Stimulated activated naive CD4-positive, alpha-beta T cell treated with Interleukin-2 at 50 U/mL for 16 hours (primary cell): ENCODE results near the gene MAP4K4.
"Not testable (repeated sequence)": the region's sequence is repeated elsewhere in the genome, so short reads cannot be mapped to it uniquely, and the experiment has no call there.

Source experiments
- DNase-seq: peaks from one replicate; lab custom pipeline; 2025; lab: John Stamatoyannopoulos, UW

The MAP4K4 gene

DNA sequence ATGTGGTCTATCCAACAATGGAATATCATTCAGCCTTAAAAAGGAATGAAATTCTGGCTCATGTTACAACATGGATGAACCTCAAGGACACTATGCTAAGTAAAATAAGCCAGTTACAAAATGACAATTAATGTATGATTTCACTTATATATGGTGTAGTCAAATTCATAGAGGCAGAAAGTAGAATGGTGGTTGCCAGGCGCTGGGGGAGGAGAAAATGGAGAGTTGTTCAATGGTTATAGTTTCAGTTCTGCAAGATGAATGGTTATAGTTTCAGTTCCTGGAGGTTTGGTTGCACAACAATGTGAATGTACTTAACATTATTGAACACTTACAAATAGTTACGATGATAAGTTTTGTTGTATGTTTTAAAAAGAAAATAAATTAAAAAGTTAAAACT is 215.0 kb downstream of the MAP4K4 start:
- DNase-seq, result peak; percentile 2

DNA sequence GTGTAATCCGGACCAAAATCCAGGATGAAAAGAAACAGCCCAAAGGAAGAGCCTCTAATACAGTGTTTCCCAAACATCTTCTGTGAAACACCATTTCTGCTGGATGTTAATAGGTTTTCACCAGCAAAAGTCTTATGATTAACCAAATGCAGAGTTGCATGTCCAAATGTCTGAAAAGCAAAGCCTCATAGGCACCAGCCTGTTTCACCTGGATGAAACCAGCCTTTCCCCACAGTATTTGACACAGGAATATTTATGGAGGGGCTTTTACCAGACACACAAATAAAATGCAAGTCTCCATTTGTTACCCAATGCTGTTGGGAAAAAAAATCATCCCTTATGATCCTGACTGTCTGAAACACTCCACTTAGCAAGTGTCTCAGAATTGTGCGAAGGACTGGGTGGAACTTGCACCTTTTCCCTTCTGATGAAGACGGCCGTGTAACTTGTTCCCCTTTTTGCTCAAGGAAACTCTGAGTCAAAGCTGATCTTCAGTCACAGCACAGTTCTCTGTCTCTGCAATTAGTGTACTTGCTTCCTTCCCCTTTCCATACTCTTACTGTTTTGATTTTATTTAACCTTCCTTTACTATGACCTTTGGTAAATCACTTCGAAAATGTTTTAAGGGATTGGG is 223.9 kb downstream of the MAP4K4 start:
- DNase-seq, result no peak

- DNase-seq, result no peak
Observed at GRCh38 chr2:101921953-101922325, 224.4 kb downstream of the MAP4K4 start.

DNA sequence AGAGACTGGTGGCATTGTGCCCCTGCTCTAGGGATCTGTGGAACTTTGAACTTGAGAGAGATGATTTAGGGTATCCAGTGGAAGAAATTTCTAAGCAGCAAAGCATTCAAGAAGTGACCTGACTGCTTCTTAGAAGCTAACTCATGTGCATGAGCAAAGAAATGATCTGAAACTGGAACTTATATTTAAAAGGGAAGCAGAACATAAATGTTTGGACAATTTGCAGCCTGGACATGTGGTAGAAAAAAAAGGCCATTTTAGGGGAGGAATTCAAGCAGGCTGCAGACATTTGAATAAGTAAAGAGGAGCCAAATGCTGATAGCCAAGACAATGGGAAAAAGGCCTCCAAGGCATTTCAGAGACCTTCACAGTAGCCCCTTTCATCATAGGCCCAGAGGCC is 226.8 kb downstream of the MAP4K4 start:
- not testable (repeated sequence) for DNase-seq

DNA sequence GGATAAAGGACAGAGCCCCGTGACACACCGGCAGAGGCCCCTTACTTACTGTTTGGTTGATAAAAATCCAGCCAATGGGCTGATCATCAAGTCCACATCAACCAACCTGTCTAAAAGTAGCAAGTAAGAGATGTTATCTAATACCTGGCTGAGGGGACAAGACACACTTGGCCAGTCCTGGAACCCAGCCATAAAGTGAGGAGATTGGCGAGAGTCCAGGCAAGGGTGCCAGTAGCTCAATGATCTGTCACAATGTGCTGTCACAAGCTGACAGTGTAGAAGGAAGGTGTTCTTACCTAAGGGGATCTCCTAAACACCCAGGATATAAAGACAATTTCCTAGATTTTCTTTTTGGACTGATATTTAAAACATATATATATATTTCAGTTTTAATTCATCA is 232.5 kb downstream of the MAP4K4 start:
- DNase-seq, result no peak

DNA sequence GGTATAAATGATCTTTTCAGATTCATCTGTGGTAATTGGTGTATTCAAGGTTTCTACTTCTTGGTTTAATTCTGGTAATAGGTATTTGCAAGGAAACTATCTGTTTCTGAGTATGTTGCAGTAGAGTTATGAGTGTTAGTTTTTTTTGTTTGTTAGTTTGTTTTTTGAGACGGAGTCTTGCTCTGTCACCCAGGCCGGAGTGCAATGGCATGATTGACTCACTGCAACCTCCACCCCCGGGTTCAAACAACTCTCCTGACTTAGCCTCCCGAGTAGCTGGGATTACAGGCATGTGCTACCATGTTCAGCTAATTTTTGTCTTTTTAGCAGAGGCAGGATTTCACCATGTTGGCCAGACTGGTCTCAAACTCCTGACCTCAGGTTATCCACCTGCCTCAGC is 233.3 kb downstream of the MAP4K4 start:
- no peak for DNase-seq

DNA sequence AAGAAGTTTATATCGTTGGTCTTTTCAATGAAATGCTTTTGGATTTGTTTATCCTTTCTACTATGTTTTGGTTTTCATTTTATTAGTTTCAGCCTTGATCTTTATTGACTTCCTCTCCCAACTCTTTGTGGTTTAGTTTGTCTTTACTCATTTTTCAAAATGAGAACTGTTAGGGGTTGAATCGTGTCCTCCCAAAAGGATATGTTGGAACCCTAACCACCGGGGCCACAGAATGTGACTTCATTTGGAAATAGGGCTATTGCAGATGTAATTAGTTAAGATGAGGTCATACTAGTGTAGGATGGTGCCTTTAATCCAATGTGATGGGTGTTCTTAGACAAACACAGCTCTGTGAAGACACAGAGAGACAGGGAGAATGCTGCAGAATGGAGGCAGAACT is 233.9 kb downstream of the MAP4K4 start:
- no peak for DNase-seq

GRCh38 chr2:101935764-101936163 is 238.3 kb downstream of the MAP4K4 start:
- not testable (repeated sequence) for DNase-seq

DNA sequence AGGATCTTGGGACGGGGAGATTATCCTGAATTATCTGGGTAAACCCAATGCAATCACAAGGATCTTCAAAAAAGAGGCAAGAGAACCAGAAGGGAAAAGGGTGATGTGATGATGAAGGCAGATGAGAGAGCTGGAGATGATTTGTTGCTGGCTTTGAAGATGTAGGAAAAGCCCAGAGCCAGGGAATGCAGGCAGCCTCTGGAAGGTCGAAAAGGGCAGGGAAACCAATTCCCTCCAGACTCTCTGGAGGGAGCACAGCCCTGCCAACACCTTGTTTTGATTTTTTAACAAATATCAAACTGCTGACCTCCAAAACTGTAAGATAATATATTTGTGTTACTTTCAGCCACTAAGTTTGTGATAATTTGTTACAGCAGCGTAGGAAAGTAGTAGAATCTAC is 245.3 kb downstream of the MAP4K4 start:
- no peak for DNase-seq
